HG03565 (cell line): ENCODE results near the gene SLC13A3.

ENCODE experiments used
- ATAC-seq: cut with Tn5 transposase; IDR thresholded peaks from one replicate; pipeline ENCODE4 v1.9.1; 2021; ENCODE audit warnings: mild to moderate bottlenecking, moderate library complexity; ENCODE audit not compliant: unreplicated experiment

Gene SLC13A3

DNA sequence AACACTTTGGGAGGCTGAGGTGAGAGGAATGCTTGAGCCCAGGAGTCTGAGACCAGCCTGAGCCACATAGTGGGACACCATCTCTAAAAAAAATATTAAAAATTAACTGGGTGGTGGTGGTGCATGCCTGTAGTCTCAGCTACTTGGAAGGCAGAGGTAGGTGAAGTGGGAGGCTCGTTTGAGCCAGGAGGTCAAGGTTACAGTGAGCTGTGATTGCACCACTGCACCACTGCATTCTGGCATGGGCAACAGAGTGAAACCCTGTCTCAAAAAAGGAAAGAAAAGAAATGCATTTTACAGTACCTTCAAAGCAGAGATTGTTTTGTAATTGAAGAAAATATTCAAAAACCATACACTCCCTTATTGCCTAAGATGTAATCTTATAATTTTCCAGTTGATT lies 107.3 kb downstream of the SLC13A3 start:
- no peak for ATAC-seq

DNA sequence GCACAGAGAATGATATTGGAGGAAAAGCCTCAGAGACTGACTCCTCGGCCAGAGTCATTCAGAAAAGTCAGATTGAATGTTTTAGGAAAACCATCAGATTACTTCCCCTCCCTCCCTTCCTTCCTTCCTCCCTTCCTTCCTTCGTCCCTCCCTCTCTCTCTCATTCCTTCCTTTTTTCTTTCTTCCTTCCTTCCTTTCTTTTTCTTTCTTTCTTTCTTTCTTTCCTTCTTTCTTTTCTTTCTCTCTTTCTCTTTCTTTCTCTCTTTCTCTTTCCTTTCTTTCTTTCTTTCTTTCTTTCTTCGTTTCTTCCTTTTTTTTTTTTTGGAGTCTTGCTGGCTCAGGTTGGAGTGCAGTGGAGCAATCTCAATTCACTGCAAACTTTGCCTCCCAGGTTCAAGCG lies 108.2 kb downstream of the SLC13A3 start:
- no peak for ATAC-seq

DNA sequence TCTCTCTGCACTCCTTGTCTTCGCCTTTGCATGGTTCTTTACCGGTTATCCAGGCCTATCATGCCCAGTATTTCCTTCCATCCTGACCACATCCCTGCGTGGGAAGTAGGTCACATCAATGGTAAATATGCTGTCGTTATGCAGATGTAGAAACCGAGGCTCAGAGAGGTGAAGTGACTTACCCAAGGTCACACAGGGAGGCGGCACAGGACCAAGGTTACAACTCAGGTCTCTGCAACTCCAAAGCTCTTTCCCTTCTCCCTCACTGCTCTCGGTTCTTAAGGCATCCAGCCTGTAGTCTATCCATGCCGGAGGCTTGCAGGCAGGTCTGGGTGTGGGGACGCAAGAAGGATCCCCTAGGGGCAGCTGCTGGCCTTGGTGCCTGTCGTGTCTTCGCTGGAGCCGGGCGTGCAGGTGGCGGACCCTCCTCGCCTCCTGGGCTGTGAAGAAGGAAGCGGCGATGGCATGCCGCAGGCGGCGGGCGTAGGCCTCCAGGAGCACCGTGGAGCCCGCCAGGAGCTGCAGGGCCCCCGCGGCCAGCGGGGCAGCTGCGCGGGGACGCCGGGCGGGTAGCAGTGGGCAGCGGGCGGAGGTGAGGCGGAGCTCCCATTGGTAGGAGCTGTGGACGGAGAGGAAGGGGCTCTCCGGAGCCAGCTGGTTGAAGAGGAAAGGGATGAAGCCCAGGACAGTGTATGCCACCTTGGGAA lies 109.9 kb downstream of the SLC13A3 start:
- no peak for ATAC-seq

DNA sequence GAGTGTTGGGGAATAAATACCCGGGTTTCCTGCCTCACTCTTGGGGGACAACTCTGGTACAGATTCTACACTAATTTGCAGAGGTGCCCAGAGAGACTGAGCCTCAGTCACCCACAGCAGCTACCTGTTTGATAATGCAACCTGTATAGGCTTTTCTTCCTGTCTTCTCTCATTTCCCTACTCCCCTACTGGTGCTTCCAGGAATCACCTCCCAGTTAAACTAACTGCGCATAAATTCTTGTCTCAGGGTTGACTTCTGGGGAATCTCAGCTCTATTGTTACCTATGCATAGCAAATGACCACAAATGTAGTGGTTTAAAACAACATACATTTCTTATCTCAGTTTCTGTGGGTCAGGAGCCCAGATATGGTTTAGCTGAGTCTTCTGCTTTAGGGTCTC lies 112.1 kb downstream of the SLC13A3 start:
- ATAC-seq: no peak

DNA sequence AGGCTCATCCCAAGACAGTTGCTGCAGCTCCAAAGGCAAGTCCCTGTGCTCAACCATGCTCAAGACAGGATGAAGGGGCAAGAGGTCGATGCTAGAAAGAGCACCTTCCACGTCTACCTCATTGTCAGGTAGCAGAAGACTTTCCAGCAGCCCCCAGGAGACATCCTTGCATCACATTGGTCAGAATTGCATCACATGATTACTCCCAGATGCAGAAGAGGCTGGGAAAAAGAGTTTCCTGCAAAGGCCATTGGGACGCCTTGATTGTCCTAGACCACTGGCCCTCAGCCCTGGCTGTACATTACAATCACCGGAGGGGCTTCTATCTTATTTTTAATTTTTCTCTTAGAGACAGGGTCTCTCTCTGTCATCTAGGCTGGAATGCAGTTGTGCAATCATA lies 120.6 kb downstream of the SLC13A3 start:
- ATAC-seq: no peak

DNA sequence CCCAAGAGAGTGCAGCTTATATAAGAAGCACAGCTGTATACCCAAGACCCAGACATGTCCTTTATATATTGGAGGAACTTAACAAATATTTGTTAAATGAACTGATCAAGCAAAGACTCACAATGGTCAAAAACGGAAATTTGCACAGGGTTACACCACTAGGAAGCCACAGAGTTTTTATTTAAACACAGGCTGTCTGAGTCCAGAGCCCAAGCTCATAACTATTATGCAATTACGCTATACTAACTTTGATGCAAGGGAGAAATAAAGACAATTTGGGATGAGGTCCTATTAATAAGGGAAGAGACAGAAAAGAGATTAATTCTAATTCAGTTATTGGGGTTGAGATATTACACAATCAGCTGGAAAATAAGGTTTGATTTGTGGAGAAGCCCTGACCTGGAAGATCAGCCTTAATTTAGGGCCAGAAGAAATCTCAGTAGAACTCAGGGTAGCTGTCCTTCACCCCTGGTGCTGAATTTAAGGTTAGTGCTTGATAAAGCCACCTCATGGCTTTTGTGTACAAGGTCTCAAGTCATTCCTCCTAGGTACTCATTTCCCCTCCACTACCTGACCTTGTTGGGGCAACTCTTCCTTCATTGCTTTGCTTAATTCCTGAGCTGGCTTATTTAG lies 127.4 kb downstream of the SLC13A3 start:
- no peak for ATAC-seq

DNA sequence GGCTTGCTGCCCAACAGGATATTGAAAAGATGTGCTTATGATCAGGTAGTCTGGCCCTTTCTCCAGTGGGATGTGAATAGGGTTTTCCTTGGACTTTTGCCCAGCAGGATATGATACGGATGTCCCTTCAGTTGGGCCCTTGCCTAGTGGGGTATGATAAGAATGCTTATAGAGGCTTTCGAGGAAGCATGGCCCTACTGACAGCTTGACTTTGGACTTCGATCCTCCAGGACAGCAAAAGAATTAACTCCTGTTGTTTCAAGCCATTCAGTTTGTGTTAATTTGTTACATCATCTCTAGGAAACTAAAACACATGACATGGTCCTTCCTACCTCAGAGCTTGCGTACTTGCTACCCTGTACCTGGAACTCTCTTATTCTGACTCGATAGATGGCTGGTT lies 128.2 kb downstream of the SLC13A3 start:
- no peak for ATAC-seq

DNA sequence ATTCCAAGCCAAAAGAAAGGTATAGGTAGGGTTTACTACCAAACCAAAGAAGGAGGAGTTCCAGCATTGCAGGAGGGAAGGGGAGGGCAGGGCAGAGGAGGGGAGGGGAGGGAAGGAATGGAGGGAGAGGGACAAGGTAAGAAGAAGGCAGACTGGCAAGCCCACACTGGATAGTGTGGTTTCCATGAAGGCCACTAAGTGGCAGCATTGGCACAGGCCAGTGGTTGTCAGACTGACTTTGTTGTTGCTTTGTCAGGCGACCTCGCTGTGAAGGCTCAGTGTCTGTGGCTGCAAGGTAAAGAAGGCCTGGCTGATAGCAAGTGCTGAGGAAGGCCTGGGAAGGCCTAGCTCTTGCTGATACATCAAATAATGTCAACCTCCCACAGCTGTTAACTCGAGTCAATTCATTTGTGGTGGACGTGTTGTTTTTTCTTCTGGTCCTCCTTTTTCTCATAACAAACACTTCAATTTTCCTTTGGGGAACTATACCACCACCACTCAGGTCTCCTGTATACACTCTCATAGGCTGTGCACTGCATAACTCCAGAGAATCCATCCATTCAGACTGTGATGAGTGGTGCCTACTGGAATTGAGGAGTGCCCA lies 130.2 kb downstream of the SLC13A3 start:
- ATAC-seq: no peak

DNA sequence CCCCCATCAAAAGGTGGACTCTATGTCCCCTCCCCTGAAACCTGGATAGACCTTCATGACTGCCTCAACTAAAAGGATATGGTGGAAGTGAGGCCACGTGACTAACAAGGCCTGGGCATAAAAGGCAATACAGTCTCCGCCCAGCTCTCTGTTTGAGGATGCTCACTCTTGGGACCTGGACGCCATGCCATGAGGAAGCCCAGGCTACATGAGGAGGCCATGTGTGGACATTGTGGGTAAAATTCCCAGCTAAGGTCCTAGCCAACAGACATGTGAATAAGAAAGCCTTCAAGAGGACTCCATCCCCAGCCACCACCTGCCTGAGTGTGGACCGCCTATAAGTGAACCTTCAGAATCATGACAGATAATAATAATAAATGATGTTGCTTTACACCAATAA lies 130.7 kb downstream of the SLC13A3 start:
- ATAC-seq: no peak

DNA sequence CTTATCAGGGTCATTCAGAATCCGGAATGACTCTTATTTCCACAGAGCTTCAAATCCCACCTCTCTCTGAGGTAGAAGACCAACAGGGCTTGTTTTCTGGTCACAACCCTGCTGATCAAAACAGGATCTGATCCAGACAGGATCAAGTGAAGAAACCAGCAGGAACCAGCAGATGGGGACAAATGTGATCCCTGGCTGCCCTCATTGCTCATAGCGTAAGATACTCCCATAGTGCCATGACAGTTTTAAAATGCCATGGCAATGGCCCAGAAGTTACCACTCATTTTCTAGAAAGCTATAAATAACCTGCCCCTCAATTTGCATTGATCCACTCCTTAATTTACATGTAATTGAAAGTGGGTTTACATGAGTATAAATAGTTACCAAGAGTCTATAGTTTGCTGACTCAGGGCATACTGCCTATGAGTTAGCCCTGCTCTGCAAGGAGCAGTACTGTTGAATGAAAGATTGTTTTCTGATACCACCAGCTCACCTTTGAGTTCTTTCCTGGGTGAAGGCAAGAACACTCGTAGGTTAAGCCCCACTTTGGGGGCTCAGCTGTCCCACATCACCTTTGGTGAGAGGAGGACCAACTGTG lies 131.7 kb downstream of the SLC13A3 start:
- no peak for ATAC-seq

DNA sequence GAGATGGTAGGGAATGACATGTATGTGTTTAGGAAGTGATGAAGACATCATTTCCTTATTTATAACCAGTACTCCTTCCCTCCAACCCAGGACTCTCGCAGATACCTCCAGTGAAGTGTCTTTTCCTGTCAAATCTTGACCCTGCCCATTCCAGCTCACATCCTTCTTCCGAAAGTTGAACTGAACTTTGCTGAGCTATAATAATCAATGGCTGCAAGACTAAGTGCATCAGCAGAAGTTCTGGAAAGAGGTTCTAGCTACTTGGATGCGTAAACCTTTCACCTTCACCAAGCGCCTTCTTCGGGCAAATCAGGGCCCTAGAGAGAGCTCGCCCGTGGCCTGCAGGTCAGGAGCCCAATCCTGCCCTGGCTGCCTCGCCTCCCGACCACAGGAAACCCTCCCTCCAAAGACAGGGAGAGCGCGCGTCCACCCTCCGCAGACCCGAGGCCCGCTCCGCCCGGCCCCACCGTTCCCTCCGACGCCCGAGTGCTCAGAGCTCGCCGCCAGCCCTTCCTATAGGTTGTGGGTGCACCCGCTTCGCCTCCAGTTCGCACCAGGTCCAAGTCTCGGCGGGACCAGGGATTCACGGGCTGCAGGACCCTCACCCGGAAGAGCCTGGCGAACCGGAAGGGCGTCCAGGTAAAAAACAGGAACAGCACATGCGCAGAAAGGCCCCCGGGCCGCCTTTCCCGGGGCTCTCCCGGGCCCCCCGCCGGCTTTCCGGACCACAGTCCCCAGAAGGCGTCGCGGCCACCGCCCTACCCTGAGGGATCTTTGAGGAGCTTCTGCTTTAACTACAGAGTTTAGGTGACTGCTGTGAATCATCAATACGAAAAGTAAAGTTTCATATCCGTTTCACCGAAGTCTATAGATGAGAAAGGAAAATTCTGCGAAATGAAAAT lies 138.1 kb downstream of the SLC13A3 start, which contains the start of gene ZNF334:
TSS of gene ZNF334 (minus strand) at position 617 of the 902 bp plus-strand sequence. CDS start 1,457 bp downstream, outside the sequence.
- no peak for ATAC-seq

DNA sequence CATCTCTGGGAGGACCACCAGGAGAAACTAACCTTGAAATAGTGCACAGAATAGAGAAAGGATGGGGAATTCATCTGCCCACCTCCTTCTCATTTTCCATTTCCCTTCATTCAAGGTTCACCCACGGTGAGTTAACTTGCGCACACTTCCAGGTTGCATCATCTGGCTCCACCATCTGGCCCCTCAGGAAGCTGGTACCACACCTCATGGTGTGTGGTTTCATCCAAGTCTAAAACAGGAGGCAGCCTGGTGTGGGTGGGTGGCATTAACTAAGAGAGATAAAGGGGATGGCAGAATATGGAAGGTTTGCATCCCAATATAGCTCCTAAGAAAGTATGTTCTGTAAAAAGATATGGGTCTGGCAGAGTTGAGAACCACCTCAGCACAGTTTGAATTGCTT lies 141.7 kb downstream of the SLC13A3 start:
- no peak for ATAC-seq
